NB4 (cell line): ENCODE data around the gene TAAR1.

Experiments used
- DNase-seq: peaks from one replicate; pipeline ENCODE4 v3.0.0; 2010; ENCODE audit warnings: low read depth
- H3K4me3 ChIP-seq: one replicate; pipeline ENCODE4 v1.5.1; 2011; ENCODE audit warnings: mild to moderate bottlenecking, low read depth, low read length, moderate library complexity
- MAX ChIP-seq: IDR thresholded peaks from 2 replicates; pipeline ENCODE4 v1.6.1; 2011; ENCODE audit warnings: low read depth, low read length

TAAR1 gene

DNA sequence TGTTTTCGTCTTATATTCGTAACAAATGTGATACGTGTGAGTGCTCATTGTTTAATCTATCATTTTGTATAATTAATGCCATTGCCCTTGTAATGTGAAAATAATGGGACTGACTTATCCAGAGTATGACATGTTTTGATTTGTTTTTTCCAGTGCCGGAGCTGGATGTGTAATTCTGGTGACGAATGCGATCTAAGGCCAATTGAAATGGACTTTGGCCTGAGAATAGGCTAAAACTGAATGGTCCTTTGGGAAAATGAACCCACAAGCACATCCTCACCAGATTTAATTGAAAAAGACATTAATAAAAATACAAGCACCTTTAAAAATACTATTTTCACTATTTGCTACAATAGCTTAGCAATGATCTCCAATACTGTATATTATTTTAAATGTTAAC lies 62.8 kb downstream of the TAAR1 start:
- no peak for TF ChIP-seq MAX
- H3K4me3 ChIP-seq = no peak overlapping the region
- no peak for DNase-seq
